Gastroesophageal sphincter (tissue), 4 donors: ENCODE results near the gene PHKA1. TPM values are rescaled to one million over a fixed set of nuclear protein-coding genes. Genes with fewer than 3 reads are reported as not detected.
A peak's percentile ranks its signal among the peaks of the same experiment; 100 is the strongest.
"Not testable (repeated sequence)": the region's sequence is repeated elsewhere in the genome, so short reads cannot be mapped to it uniquely, and the experiment has no call there.

Experiments
- ATAC-seq: fragments of 150-250 bp; one replicate; pipeline ENCODE4 v1.9.1; 2016; ENCODE audit warnings: mild to moderate bottlenecking, moderate library complexity
- H3K27ac ChIP-seq, 4 donors: fragments of 200-600 bp; sonication (generic) in 3 of 4; 1 replicate in 3 of 4; 2 replicates in 1 of 4; pipeline ENCODE4 v1.5.1; 2016 to 2019
- H3K27me3 ChIP-seq: fragments of 200-600 bp; sonication (generic); one replicate; pipeline ENCODE4 v1.5.1; 2019
- H3K36me3 ChIP-seq, 2 donors: fragments of 200-600 bp; sonication (generic); one replicate each; pipeline ENCODE4 v1.5.1; 2019; ENCODE audit warnings: control low read depth in 1 of 2
- H3K4me1 ChIP-seq, 3 donors: fragments of 200-600 bp; sonication (generic); 1 replicate in 2 of 3; 2 replicates in 1 of 3; pipeline ENCODE4 v1.5.1; 2016 to 2019; ENCODE audit warnings: control low read depth in 2 of 3
- H3K4me3 ChIP-seq, 2 donors: fragments of 200-600 bp; sonication (generic); one replicate each; pipeline ENCODE4 v1.5.1; 2019; ENCODE audit warnings: mild to moderate bottlenecking in 1 of 2, moderate library complexity in 1 of 2
- H3K9me3 ChIP-seq, 3 donors: fragments of 200-600 bp; sonication (generic); one replicate each; pipeline ENCODE4 v1.5.1; 2017 to 2019; ENCODE audit warnings: control low read depth in 2 of 3
- EP300 ChIP-seq: sonication (generic); formaldehyde crosslinking; IDR thresholded peaks from one replicate; pipeline ENCODE4 v1.6.1; 2017; ENCODE audit warnings: antibody characterized with exemption, mild to moderate bottlenecking
- POLR2A ChIP-seq, 2 donors: fragments of 450-650 bp; IDR thresholded peaks; one replicate each; pipeline ENCODE4 v1.6.1; 2017; ENCODE audit warnings: antibody characterized with exemption in 2 of 2, mild to moderate bottlenecking in 2 of 2, moderate library complexity in 1 of 2
- POLR2AphosphoS5 ChIP-seq: sonication (generic); formaldehyde crosslinking; IDR thresholded peaks from one replicate; pipeline ENCODE4 v1.6.1; 2017; ENCODE audit warnings: antibody characterized with exemption
- WGBS, 2 donors: methylation state at CpG; one replicate each; pipeline ENCODE4 v1.1.5; 2018; ENCODE audit warnings: low coverage in 1 of 2; 5-methylcytosine and 5-hydroxymethylcytosine counted together
- total RNA-seq, 4 donors: library from RNA; depleted of rRNA; stranded (reverse); fragments of >200 nt; gene quantifications; one replicate each; pipeline ENCODE4 v1.1.0, GENCODE V29; 2016
- TF ChIP-seq, protein P1 (sequence below), 4 experiments: fragments of 200-600 bp in 2 of 4; fragments of 450-650 bp in 2 of 4; sonication (generic) in 1 of 4; IDR thresholded peaks; one replicate each; pipeline ENCODE4 v1.5.1; 2017 to 2019; ENCODE audit warnings: antibody characterized with exemption in 4 of 4, mild to moderate bottlenecking in 2 of 4, moderate library complexity in 2 of 4

Gene PHKA1
- total RNA-seq: 10 to 100 TPM in 3 of 4 donors, 1 to 10 TPM in 1; 4.5 to 22.9 (median 15.7) TPM

DNA sequence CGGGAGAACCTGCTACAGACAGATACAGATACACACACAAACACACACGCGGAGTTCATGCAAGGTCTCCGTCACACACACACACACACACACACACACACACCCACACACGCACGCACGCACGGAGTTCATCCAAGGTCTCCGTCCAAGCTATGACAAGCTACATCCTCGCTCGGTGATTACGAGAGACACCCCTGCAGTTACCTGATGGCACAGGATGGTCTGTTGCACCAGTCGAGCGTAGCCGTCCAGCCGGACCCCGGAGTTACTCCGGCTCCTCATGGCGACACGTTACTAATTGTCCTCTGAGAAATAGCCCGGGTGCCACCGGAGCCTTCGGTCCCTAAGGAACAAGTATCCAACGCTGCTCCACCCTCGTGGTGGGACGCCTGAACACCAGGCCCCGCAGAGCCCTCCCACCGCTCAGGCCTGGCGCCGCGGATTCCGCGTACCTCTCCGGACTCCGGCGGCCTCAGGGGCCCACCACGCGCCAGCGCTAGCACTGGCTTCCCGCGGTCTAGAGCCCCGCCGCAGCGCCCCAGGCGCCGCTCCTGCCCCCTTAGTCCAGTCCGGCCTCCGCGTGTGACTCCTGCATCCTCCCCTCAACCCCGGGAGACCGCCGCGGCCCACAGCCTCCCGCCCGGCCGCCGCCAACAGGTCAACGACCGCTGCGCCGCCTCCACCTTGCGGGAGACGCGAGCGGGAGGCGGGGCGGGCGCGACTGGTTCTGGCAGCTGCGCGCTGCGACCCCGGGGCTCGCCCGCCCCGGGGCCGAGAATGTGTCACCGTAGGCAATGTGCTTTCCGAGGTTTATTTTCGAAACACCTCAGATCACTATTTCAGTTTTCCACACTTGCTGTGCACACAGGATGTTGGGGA, at the start of gene PHKA1:
Gene PHKA1 (minus strand): TSS at position 708 of the 879 bp plus-strand sequence. CDS start 426 bp downstream, at position 282.
- TF ChIP-seq POLR2A (IDR thresholded peaks at IDR 0.05) (peak in 1 of 2 donors; percentile 9), POLR2AphosphoS5 (peak; percentile 27)
- not testable (repeated sequence) for H3K27me3 ChIP-seq, H3K9me3 ChIP-seq, H3K36me3 ChIP-seq
- peak within 1 kb of the TSS; percentile 35 to 58 for H3K4me3 ChIP-seq
- peak within 1 kb of the TSS; percentile 81 to 87 (median 83) for H3K27ac ChIP-seq
- WGBS, 2 donors: 0 to 45% methylated on average over 1 to 3 of the region's 80 CpGs
- peaks cover 0 to 23% (median 0%) of the 10 kb centered on the region in 3 donors for H3K4me1 ChIP-seq
- ATAC-seq: peak; percentile 39

DNA sequence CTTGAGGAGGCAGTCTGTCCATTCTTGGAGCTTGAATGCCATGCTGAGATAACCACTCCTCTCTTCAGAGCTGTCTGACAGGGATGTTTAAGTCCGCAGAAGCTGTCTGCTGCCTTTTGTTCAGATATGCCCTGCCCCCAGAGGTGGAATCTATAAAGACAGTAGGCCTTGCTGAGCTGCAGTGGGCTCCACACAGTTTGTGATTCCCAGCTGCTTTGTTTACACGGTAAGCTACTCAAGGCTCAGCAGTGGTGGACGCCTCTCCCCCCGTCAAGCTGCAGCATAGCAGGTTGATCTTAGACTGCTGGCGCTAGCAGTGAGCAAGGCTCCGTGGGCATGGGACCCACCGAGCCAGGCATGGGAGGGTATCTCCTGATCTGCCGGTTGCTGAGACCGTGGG, 46.3 kb upstream of the PHKA1 start:
- not testable (repeated sequence) for H3K4me1 ChIP-seq, H3K36me3 ChIP-seq, H3K4me3 ChIP-seq, ATAC-seq, H3K27ac ChIP-seq, H3K9me3 ChIP-seq, H3K27me3 ChIP-seq
- WGBS, 2 donors: no CpG with 5 or more reads among the region's 9 CpGs

DNA sequence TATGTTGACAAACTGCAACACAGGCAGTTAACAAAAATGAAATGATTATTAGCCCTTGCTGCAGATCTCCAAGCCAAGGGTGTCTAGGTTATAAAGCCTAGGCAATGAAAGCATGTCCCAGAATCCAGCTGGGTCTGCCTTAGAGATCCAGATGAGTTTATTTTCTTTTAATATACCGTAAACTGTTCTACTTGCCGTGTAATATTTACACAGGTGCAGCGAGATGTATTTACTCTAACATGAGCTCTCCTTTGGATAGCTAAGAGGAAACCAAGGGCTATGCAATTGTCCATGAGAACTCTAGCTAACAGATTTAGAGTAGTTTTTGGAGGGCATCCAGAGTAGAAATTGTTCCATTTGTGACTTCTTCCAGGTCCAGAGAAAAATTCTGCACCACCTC, 34.4 kb upstream of the PHKA1 start:
- not testable (repeated sequence) for H3K4me3 ChIP-seq, H3K27ac ChIP-seq, H3K36me3 ChIP-seq, ATAC-seq, H3K4me1 ChIP-seq, H3K9me3 ChIP-seq, H3K27me3 ChIP-seq
- WGBS, 2 donors: no CpG with 5 or more reads among the region's 3 CpGs

DNA sequence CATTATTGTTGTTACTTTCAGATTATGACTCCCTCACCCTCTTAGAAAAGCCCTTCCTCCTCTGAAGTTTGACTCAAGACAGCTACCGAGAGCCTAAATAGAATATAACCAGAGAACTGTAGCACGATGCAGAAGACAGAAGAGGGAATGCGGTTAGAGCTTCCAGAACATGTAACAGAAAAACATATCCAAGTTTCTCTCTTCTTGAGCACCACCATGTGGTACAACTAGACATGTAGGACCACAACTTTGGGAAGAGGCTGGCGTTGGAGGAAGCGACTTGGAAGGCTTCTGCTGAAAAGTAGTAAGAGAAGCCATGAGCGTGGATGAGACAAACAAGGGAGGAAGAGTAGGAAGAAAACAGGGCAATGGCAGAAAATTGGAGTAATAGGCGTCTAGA, 31.4 kb upstream of the PHKA1 start:
- not testable (repeated sequence) for H3K36me3 ChIP-seq, H3K4me1 ChIP-seq, ATAC-seq, H3K4me3 ChIP-seq, H3K9me3 ChIP-seq, H3K27me3 ChIP-seq, H3K27ac ChIP-seq
- no CpG with 5 or more reads among the region's 7 CpGs for WGBS, 2 donors

DNA sequence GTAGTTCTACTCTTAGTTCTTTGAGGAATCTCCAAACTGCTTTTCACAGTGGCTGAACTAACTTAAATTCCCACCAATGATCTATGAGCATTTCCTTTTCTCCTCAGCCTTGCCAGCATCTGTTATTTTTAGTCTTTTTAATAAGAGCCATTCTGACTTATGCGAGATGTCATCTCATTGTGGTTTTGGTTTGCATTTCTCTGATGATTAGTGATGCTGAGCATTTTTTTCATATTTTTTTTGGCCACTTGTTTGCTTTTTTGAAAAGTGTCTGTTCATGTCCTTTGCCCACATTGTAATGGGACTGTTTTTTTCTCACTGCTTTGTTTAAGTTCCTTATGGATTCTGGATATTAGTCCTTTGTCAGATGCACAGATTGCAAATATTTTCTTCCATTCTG, 21.5 kb upstream of the PHKA1 start:
- no peaks in the 10 kb centered on the region for H3K36me3 ChIP-seq
- no peaks in the 10 kb centered on the region for H3K9me3 ChIP-seq
- TF ChIP-seq, protein P1, sequence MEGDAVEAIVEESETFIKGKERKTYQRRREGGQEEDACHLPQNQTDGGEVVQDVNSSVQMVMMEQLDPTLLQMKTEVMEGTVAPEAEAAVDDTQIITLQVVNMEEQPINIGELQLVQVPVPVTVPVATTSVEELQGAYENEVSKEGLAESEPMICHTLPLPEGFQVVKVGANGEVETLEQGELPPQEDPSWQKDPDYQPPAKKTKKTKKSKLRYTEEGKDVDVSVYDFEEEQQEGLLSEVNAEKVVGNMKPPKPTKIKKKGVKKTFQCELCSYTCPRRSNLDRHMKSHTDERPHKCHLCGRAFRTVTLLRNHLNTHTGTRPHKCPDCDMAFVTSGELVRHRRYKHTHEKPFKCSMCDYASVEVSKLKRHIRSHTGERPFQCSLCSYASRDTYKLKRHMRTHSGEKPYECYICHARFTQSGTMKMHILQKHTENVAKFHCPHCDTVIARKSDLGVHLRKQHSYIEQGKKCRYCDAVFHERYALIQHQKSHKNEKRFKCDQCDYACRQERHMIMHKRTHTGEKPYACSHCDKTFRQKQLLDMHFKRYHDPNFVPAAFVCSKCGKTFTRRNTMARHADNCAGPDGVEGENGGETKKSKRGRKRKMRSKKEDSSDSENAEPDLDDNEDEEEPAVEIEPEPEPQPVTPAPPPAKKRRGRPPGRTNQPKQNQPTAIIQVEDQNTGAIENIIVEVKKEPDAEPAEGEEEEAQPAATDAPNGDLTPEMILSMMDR (IDR thresholded peaks at IDR 0.05): no peak
- TF ChIP-seq POLR2A (IDR thresholded peaks at IDR 0.05): no peak
- no peak for TF ChIP-seq POLR2AphosphoS5
- TF ChIP-seq EP300: no peak
- WGBS, 2 donors: 60 to 71% methylated on average over 1 of the region's 1 CpG
- ATAC-seq: no peak
- no peaks in the 10 kb centered on the region for H3K27me3 ChIP-seq
- H3K4me1 ChIP-seq: no peaks in the 10 kb centered on the region
- no peak overlapping the region for H3K27ac ChIP-seq
- no peak overlapping the region for H3K4me3 ChIP-seq

DNA sequence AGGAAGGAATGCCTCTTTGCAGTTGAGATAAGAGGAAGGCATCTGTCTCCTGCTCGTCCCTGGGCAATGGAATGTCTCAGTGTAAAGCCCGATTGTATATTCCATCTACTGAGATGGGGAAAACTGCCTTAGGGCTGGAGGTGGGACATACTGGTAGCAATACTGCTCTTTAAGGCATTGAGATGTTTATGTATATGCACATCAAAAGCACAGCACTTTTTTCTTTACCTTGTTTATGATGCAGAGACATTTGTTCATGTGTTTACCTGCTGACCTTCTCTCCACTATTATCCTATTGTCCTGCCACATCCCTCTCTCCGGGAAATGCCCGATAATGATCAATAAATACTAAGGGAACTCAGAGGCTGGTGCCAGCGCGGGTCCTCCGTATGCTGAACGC, 19.5 kb upstream of the PHKA1 start:
- WGBS, 2 donors: 59 to 86% methylated on average over 5 to 6 of the region's 8 CpGs
- H3K4me1 ChIP-seq, H3K4me3 ChIP-seq, H3K36me3 ChIP-seq, ATAC-seq, H3K9me3 ChIP-seq, H3K27ac ChIP-seq, H3K27me3 ChIP-seq: not testable (repeated sequence)

DNA sequence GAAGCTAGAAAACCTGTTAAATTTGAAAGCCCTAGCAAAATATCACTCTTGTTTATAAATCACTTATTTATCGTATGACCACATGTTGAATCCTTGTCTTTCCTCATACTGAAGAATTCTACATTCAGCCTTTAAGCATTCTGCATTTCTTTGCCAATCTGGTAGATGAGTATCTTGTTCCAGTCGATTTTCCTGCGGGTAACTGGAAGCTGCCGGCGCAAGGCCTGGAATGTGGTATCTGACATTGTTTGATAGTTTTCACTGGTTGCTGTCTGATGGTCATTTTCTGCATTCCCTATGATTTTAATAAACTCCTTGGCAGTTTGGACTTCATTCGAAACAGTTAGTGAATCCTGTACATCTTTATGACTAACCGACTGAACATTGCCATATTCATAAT, 13.7 kb upstream of the PHKA1 start:
- no peaks in the 10 kb centered on the region for H3K27me3 ChIP-seq
- no peak overlapping the region for H3K27ac ChIP-seq
- no peaks in the 10 kb centered on the region for H3K36me3 ChIP-seq
- H3K9me3 ChIP-seq: no peaks in the 10 kb centered on the region
- no peak for TF ChIP-seq POLR2A (IDR thresholded peaks at IDR 0.05)
- TF ChIP-seq, protein P1 (IDR thresholded peaks at IDR 0.05): no peak
- TF ChIP-seq EP300: no peak
- no peak for TF ChIP-seq POLR2AphosphoS5
- no peak overlapping the region for H3K4me3 ChIP-seq
- whole genome bisulfite sequencing, 2 donors: 85 to 86% methylated on average over 4 to 5 of the region's 7 CpGs
- H3K4me1 ChIP-seq: no peaks in the 10 kb centered on the region
- ATAC-seq: no peak
